Activated CD4-positive, alpha-beta T cell treated with anti-CD3 and anti-CD28 coated beads, Interleukin-2, amount 10 ng/mL, durations not matched to agents 7 days and 5 days (primary cell): ENCODE results near the gene C20orf204. TPM values are rescaled to one million over a fixed set of nuclear protein-coding genes. Genes with fewer than 3 reads are reported as not detected.
A peak's percentile ranks its signal among the peaks of the same experiment; 100 is the strongest.

ENCODE experiments used
- CTCF ChIA-PET: fragments of 350-600 bp; sonication (Branson Sonifier 250); formaldehyde crosslinking; loops from one replicate; lab custom pipeline; 2021; ENCODE audit warnings: antibody characterized with exemption; lab: Charles Lee
- POLR2A ChIA-PET: fragments of 350-600 bp; sonication (Branson Sonifier 250); formaldehyde crosslinking; loops from one replicate; lab custom pipeline; 2021; ENCODE audit warnings: antibody characterized with exemption; lab: Charles Lee
- DNase-seq: peaks from one replicate; pipeline ENCODE4 v3.0.0-alpha.2; 2020
- H3K27ac Mint-ChIP-seq: one replicate; pipeline ENCODE4 v1.8.0; 2021; ENCODE audit warnings: mild to moderate bottlenecking, moderate library complexity, mixed read lengths
- H3K27me3 Mint-ChIP-seq: one replicate; pipeline ENCODE4 v1.8.0; 2021; ENCODE audit warnings: mixed read lengths
- H3K36me3 Mint-ChIP-seq: one replicate; pipeline ENCODE4 v1.8.0; 2021; ENCODE audit warnings: low read depth, mixed read lengths
- H3K4me1 Mint-ChIP-seq: one replicate; pipeline ENCODE4 v1.8.0; 2021; ENCODE audit warnings: mixed read lengths
- H3K4me3 Mint-ChIP-seq: one replicate; pipeline ENCODE4 v1.8.0; 2021; ENCODE audit warnings: mild to moderate bottlenecking, moderate library complexity, mixed read lengths
- H3K9me3 Mint-ChIP-seq: one replicate; pipeline ENCODE4 v1.8.0; 2021; ENCODE audit warnings: mixed read lengths
- total RNA-seq, 2 experiments: library from RNA; stranded (reverse); gene quantifications; one replicate each; pipeline ENCODE4 v1.2.3, GENCODE V29; 2021

Gene C20orf204
- total RNA-seq, 2 experiments from 2014 or later, result 3.5 to 4.8 TPM

- Mint-ChIP-seq H3K27me3 (no peaks in the 10 kb centered on the region), H3K4me1 (peaks cover 61% of the 10 kb centered on the region), H3K4me3 (peak overlapping the region; percentile 55), H3K36me3 (no peaks in the 10 kb centered on the region), H3K9me3 (no peaks in the 10 kb centered on the region), H3K27ac (peak overlapping the region; percentile 93)
- CTCF ChIA-PET, result interaction anchor here (0.8 to 1.4 kb wide), 10 partner anchors 8 to 85 kb away, joined by 3 to 9 read pairs (median 3); partner anchors contain the start of genes PRPF6 and RGS19
- POLR2A ChIA-PET, result interaction anchor here (0.6 kb wide), 1 partner anchor 147 kb away, joined by 3 read pairs; no protein-coding TSS in a partner anchor
- DNase-seq, result peak; percentile 36
Observed at GRCh38 chr20:64065062-64065973, 29.3 kb downstream of the C20orf204 start.

GRCh38 chr20:64065974-64066343, 30.0 kb downstream of the C20orf204 start:
- Mint-ChIP-seq H3K27me3 (no peaks in the 10 kb centered on the region), H3K27ac (peak overlapping the region; percentile 93), H3K4me1 (peaks cover 61% of the 10 kb centered on the region), H3K4me3 (peak overlapping the region; percentile 55), H3K9me3 (no peaks in the 10 kb centered on the region), H3K36me3 (no peaks in the 10 kb centered on the region)
- peak; percentile 81 for DNase-seq
- ChIA-PET CTCF (interaction anchor here (0.8 to 1.4 kb wide), 8 partner anchors 9 to 85 kb away, joined by 3 to 4 read pairs (median 3); partner anchors contain the start of genes PRPF6 and RGS19), POLR2A (interaction anchor here (0.6 kb wide), 1 partner anchor 148 kb away, joined by 3 read pairs; no protein-coding TSS in a partner anchor)

GRCh38 chr20:64067005-64067632, 31.1 kb downstream of the C20orf204 start:
- no peaks in the 10 kb centered on the region for H3K27me3 Mint-ChIP-seq
- peak overlapping the region; percentile 85 for H3K27ac Mint-ChIP-seq
- peaks cover 5% of the 10 kb centered on the region for H3K36me3 Mint-ChIP-seq
- H3K4me1 Mint-ChIP-seq, result peaks cover 58% of the 10 kb centered on the region
- H3K4me3 Mint-ChIP-seq, result peak overlapping the region; percentile 9
- DNase-seq, result no peak
- no peaks in the 10 kb centered on the region for H3K9me3 Mint-ChIP-seq
- ChIA-PET CTCF (interaction anchor here (1.1 to 1.4 kb wide), 3 partner anchors 8 to 12 kb away, joined by 3 to 4 read pairs (median 3); partner anchors contain the start of gene RGS19), POLR2A (no interaction called here)

GRCh38 chr20:64067733-64068307, 31.8 kb downstream of the C20orf204 start:
- Mint-ChIP-seq H3K27ac (peak overlapping the region; percentile 85), H3K4me3 (peak overlapping the region; percentile 9), H3K27me3 (no peaks in the 10 kb centered on the region), H3K9me3 (no peaks in the 10 kb centered on the region), H3K4me1 (peaks cover 60% of the 10 kb centered on the region), H3K36me3 (peaks cover 10% of the 10 kb centered on the region)
- CTCF ChIA-PET, result interaction anchor here (1.2 to 2.8 kb wide), 5 partner anchors 9 to 28 kb away, joined by 4 to 11 read pairs (median 5); partner anchors contain the start of genes OPRL1 and RGS19
- DNase-seq, result no peak
- POLR2A ChIA-PET, result no interaction called here

- H3K4me1 Mint-ChIP-seq, result peaks cover 65% of the 10 kb centered on the region
- peak overlapping the region; percentile 75 for H3K27ac Mint-ChIP-seq
- POLR2A ChIA-PET, result no interaction called here
Observed at GRCh38 chr20:64068386-64069208, 32.6 kb downstream of the C20orf204 start.

GRCh38 chr20:64069209-64069613, 33.2 kb downstream of the C20orf204 start:
- peak overlapping the region; percentile 54 for H3K27ac Mint-ChIP-seq
- H3K4me1 Mint-ChIP-seq, result peaks cover 61% of the 10 kb centered on the region
- DNase-seq, result no peak
- H3K27me3 Mint-ChIP-seq, result no peaks in the 10 kb centered on the region
- CTCF ChIA-PET, result interaction anchor here (0.9 to 2.8 kb wide), 7 partner anchors 10 to 88 kb away, joined by 3 to 11 read pairs (median 6); partner anchors contain the start of genes OPRL1, PRPF6 and RGS19
- H3K36me3 Mint-ChIP-seq, result peaks cover 16% of the 10 kb centered on the region
- no peaks in the 10 kb centered on the region for H3K9me3 Mint-ChIP-seq
- no peak overlapping the region for H3K4me3 Mint-ChIP-seq
- POLR2A ChIA-PET, result no interaction called here

More at GRCh38 chr20:64068386-64069208, 32.6 kb downstream of the C20orf204 start:
- CTCF ChIA-PET, result interaction anchor here (0.9 to 2.8 kb wide), 7 partner anchors 9 to 88 kb away, joined by 3 to 11 read pairs (median 6); partner anchors contain the start of genes OPRL1, PRPF6 and RGS19
- no peaks in the 10 kb centered on the region for H3K9me3 Mint-ChIP-seq
- no peak for DNase-seq
- no peaks in the 10 kb centered on the region for H3K27me3 Mint-ChIP-seq
- no peak overlapping the region for H3K4me3 Mint-ChIP-seq
- H3K36me3 Mint-ChIP-seq, result peaks cover 13% of the 10 kb centered on the region

- CTCF ChIA-PET, result interaction anchor here (0.9 to 2.8 kb wide), 6 partner anchors 10 to 89 kb away, joined by 3 to 11 read pairs (median 6); partner anchors contain the start of genes OPRL1, PRPF6 and RGS19
- Mint-ChIP-seq H3K27me3 (no peaks in the 10 kb centered on the region), H3K9me3 (no peaks in the 10 kb centered on the region), H3K36me3 (peaks cover 20% of the 10 kb centered on the region), H3K4me3 (no peak overlapping the region), H3K27ac (no peak overlapping the region), H3K4me1 (peaks cover 58% of the 10 kb centered on the region)
- DNase-seq, result no peak
- POLR2A ChIA-PET, result no interaction called here
Observed at GRCh38 chr20:64069614-64070243, 33.7 kb downstream of the C20orf204 start.

- Mint-ChIP-seq H3K9me3 (no peaks in the 10 kb centered on the region), H3K27ac (no peak overlapping the region), H3K4me3 (no peak overlapping the region), H3K36me3 (peaks cover 24% of the 10 kb centered on the region), H3K4me1 (peaks cover 52% of the 10 kb centered on the region), H3K27me3 (no peaks in the 10 kb centered on the region)
- DNase-seq, result no peak
- ChIA-PET CTCF (interaction anchor here (0.6 to 2.8 kb wide), 5 partner anchors 9 to 47 kb away, joined by 3 to 11 read pairs (median 6); partner anchors contain the start of genes OPRL1 and RGS19), POLR2A (no interaction called here)
Observed at GRCh38 chr20:64070244-64070993, 34.4 kb downstream of the C20orf204 start.

- Mint-ChIP-seq H3K9me3 (no peaks in the 10 kb centered on the region), H3K4me3 (no peak overlapping the region), H3K4me1 (peaks cover 51% of the 10 kb centered on the region), H3K36me3 (peaks cover 29% of the 10 kb centered on the region), H3K27me3 (no peaks in the 10 kb centered on the region), H3K27ac (peak overlapping the region; percentile 50)
- ChIA-PET POLR2A (no interaction called here), CTCF (interaction anchor here (1.0 to 2.2 kb wide), 3 partner anchors 12 to 49 kb away, joined by 5 to 8 read pairs (median 6); partner anchors contain the start of gene LKAAEAR1)
- DNase-seq, result no peak
Observed at GRCh38 chr20:64071341-64072332, 35.7 kb downstream of the C20orf204 start.
